Lower lobe of right lung (tissue), 2 donors: Measurements from ENCODE around the gene KLF7. TPM values are rescaled to one million over a fixed set of nuclear protein-coding genes. Genes with fewer than 3 reads are reported as not detected.
A peak's percentile ranks its signal among the peaks of the same experiment; 100 is the strongest.

Experiments
- ATAC-seq, 2 donors: fragments of 200-7000 bp; cut with Tn5 transposase; one replicate each; pipeline ENCODE4 v1.9.1; 2020 to 2022; ENCODE audit warnings: mild to moderate bottlenecking in 2 of 2, moderate library complexity in 2 of 2
- DNase-seq: peaks from one replicate; pipeline ENCODE4 v3.0.0-alpha.2; 2020
- H3K27ac ChIP-seq: fragments of 200-600 bp; one replicate; pipeline ENCODE4 v1.8.0; 2022
- H3K27me3 ChIP-seq: fragments of 200-600 bp; one replicate; pipeline ENCODE4 v1.8.0; 2022; ENCODE audit warnings: low read depth
- H3K36me3 ChIP-seq: fragments of 200-600 bp; one replicate; pipeline ENCODE4 v1.8.0; 2022; ENCODE audit warnings: mild to moderate bottlenecking
- H3K4me1 ChIP-seq: fragments of 200-600 bp; one replicate; pipeline ENCODE4 v1.8.0; 2022
- H3K4me3 ChIP-seq: fragments of 200-600 bp; one replicate; pipeline ENCODE4 v1.8.0; 2022; ENCODE audit warnings: mild to moderate bottlenecking
- H3K9me3 ChIP-seq: fragments of 200-600 bp; one replicate; pipeline ENCODE4 v1.8.0; 2022
- intact Hi-C: fragments of 100-400 bp; cut with DNase I; formaldehyde crosslinking; loops from one replicate; pipeline ENCODE4 v1.11.0; 2022
- total RNA-seq: library from RNA; stranded (reverse); fragmentation: NEBNext Ultra II Directional; extraction: Animal tissue kit (Norgen Biotek cat#: 25700); gene quantifications from one replicate; pipeline ENCODE4 v1.2.1, GENCODE V29; 2021
- TF ChIP-seq, protein P1 (sequence below): fragments of 200-600 bp; IDR thresholded peaks from one replicate; pipeline ENCODE4 v1.8.0; 2022; ENCODE audit warnings: antibody characterized with exemption, mild to moderate bottlenecking
- donor health status: DM: no; HTN: yes; CAD: no; lungs with severe emphysema.

KLF7 gene
- total RNA-seq, 1 donor from 2014 or later: 66.5 TPM

DNA sequence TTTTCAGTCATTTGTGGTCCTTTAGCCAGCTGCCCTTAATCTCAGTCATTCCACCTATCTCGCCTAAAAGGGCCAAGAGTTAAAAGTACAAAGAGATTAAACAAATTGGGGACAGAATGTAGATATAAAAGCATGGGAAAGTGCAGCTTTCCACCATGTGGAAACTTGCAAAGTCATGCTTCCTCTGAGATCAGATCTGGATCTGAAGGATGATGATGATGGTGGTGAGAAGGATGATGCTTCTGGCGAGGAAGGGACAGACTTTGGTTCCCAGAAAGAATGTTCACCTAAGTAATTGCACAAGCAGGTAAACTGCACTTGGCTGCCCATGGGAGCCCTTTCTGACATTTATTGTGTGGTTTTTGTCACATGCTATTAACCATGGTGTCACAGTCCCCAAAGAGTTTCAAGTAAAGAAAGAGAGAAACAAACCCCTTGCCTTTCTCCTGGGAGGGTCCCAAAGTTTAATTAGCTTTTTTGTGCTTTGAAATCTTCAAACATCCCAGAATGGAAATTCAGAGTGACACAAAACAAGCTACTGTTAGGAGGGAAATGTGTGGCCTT is 34.7 kb downstream of the KLF7 start:
- Histone ChIP-seq H3K9me3 (no peaks in the 10 kb centered on the region), H3K36me3 (no peaks in the 10 kb centered on the region), H3K4me3 (no peak overlapping the region), H3K27ac (peak overlapping the region; percentile 76), H3K4me1 (peaks cover 66% of the 10 kb centered on the region), H3K27me3 (no peaks in the 10 kb centered on the region)
- no peak for DNase-seq
- intact Hi-C loops: no loop called here
- ATAC-seq: no peak
- TF ChIP-seq, protein P1, sequence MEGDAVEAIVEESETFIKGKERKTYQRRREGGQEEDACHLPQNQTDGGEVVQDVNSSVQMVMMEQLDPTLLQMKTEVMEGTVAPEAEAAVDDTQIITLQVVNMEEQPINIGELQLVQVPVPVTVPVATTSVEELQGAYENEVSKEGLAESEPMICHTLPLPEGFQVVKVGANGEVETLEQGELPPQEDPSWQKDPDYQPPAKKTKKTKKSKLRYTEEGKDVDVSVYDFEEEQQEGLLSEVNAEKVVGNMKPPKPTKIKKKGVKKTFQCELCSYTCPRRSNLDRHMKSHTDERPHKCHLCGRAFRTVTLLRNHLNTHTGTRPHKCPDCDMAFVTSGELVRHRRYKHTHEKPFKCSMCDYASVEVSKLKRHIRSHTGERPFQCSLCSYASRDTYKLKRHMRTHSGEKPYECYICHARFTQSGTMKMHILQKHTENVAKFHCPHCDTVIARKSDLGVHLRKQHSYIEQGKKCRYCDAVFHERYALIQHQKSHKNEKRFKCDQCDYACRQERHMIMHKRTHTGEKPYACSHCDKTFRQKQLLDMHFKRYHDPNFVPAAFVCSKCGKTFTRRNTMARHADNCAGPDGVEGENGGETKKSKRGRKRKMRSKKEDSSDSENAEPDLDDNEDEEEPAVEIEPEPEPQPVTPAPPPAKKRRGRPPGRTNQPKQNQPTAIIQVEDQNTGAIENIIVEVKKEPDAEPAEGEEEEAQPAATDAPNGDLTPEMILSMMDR: no peak

DNA sequence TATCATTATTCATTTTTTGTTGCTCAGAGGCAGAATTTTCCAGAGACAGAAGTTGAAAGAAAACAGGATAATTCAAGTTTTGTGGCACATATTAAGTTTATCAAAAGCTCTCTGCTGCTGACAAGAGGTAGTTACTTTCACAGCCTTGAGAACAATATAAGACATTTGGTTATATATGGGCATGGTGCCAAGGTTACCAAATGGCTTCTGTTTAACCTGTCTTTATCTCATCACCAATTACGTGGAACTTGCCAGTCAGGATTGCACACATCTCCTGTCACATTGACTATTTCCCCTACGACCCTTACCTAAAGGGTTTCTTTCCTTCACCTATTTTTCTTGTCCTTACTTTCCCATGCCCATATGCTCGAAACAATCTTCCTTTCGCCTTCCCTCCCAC is 35.9 kb downstream of the KLF7 start:
- intact Hi-C loops: no loop called here
- H3K9me3 ChIP-seq: no peaks in the 10 kb centered on the region
- DNase-seq: no peak

DNA sequence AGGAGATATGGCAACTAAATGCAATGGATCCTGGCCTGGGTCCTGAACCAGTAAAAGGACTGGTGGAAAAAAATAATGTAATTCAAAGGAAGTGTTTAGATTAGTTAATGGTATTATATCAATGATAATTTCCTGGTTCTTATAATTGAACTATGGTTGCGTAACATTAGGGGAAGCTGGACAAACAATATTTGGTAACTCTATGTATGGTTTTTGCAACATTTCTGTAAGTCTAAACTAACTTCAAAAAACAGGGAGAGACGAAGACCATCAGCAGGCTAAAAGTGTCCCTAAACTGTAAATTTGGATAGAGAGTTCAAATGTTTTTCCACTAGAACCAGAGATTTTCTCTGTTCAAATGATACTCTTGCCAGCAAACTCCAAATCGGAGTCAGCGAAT is 36.9 kb downstream of the KLF7 start:
- TF ChIP-seq, protein P1: no peak
- peaks cover 44% of the 10 kb centered on the region for H3K4me1 ChIP-seq
- H3K4me3 ChIP-seq: no peak overlapping the region
- H3K9me3 ChIP-seq: no peaks in the 10 kb centered on the region
- ATAC-seq (no peak), DNase-seq (no peak)
- H3K36me3 ChIP-seq: peaks cover 4% of the 10 kb centered on the region
- no peak overlapping the region for H3K27ac ChIP-seq
- intact Hi-C loops: no loop called here
- no peaks in the 10 kb centered on the region for H3K27me3 ChIP-seq

More for the DNA sequence above, 35.9 kb downstream of the KLF7 start:
- ATAC-seq: no peak
- Histone ChIP-seq H3K27ac (no peak overlapping the region), H3K36me3 (no peaks in the 10 kb centered on the region), H3K4me1 (peaks cover 54% of the 10 kb centered on the region), H3K4me3 (no peak overlapping the region), H3K27me3 (no peaks in the 10 kb centered on the region)
- TF ChIP-seq, protein P1: no peak

DNA sequence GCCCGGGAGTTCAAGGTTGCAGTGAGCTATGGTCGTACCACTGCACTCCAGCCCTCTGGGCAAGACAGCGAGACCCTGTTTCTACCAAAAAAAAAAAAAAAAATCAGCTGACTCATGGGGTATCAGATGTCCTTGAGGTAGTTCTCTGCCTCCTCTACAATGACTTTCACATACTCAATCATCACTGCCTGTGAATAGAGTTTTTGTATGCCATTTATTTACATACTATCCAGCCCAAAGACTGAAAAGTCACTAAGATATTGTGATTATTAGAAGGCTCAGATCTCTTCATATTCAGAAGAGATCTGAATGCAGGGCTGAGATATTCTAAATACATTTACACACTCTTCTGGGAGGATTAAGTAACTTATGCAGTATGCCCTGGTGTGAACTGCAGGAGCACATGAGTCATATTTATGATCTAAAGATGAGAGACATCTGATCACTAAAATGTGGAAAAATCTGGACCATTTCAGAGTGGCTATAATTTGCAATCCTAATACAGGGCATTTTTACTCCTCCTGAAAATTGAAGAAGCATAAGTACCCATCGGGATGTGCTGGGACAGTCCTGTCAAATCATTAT is 38.9 kb downstream of the KLF7 start:
- Histone ChIP-seq H3K4me1 (peaks cover 43% of the 10 kb centered on the region), H3K27ac (no peak overlapping the region), H3K27me3 (no peaks in the 10 kb centered on the region), H3K36me3 (peaks cover 18% of the 10 kb centered on the region), H3K9me3 (no peaks in the 10 kb centered on the region), H3K4me3 (no peak overlapping the region)
- intact Hi-C loops: no loop called here
- DNase-seq: no peak
- ATAC-seq: no peak
- TF ChIP-seq, protein P1: no peak

DNA sequence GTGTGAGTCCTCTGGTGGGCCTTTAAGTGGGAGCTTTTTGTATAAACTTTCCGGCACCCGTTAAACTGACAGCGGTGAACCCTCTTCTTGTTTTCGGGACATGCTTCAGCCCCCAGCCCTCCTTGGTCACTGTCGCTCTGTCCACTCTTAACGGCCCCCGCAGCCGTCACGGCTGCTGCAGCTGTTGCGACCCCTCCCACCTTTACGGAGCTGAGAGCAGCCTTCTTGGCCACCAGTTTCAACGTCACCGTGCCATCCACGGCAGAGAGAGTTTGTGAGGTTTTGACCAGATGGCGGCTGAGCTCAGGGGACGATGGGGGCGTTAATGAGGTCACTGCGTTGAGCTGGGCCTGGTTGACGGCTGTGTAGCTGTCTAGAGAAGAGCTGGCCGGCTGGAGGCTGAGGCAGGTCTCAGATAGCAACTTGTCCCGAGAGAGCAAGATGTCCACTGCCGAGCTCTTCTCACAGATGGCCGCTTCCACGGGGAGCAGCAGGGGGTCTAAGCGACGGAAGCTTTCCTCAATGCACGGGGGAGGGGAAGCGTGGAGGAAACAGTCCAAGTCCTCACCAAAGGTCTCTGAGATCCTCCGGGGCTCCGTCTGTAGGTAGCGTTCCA is 41.9 kb downstream of the KLF7 start:
- Histone ChIP-seq H3K4me1 (peaks cover 24% of the 10 kb centered on the region), H3K36me3 (peaks cover 27% of the 10 kb centered on the region), H3K27ac (no peak overlapping the region), H3K9me3 (no peaks in the 10 kb centered on the region), H3K27me3 (no peaks in the 10 kb centered on the region), H3K4me3 (no peak overlapping the region)
- TF ChIP-seq, protein P1: no peak
- DNase-seq: no peak
- ATAC-seq: no peak
- intact Hi-C loops: no loop called here
